ENCODE results near the gene PAX6. TPM values are rescaled to one million over a fixed set of nuclear protein-coding genes. Genes with fewer than 3 reads are reported as not detected.

Gene PAX6
- polyA plus RNA-seq, 1 donor (not counting 4 experiments of a cell fraction or from before 2014, with no cell fraction given), result 0.12 TPM

- dilution Hi-C loops (cut with MboI; ENCODE audit: extremely low pct_ligation_motif_present, low sequenced_read_pairs), result no loop called here
- Histone ChIP-seq H4K20me1 (ENCODE audit: control insufficient read depth, extremely low read depth, insufficient read depth, low read length) (no peaks in the 10 kb centered on the region), H3K4me2 (ENCODE audit: control insufficient read depth, extremely low read depth, insufficient read depth, low read depth, low read length) (no peak overlapping the region), H3K27ac (ENCODE audit: control insufficient read depth, insufficient read depth, low read length) (no peak overlapping the region), H3K79me2 (ENCODE audit: control insufficient read depth, insufficient read depth, low read length) (no peaks in the 10 kb centered on the region), H3K9me1 (ENCODE audit: control insufficient read depth, extremely low read depth, insufficient read depth, low read length) (no peaks in the 10 kb centered on the region), H3K9me3 (ENCODE audit: control insufficient read depth, low read depth, low read length) (no peaks in the 10 kb centered on the region), H3K4me1 (ENCODE audit: control insufficient read depth, extremely low read depth, insufficient read depth, low read length) (no peaks in the 10 kb centered on the region), H3K36me3 (ENCODE audit: control insufficient read depth in 2 of 2, extremely low read depth in 1 of 2, insufficient read depth in 2 of 2, low read length in 2 of 2) (no peaks in the 10 kb centered on the region), H3K27me3 (ENCODE audit: control insufficient read depth, extremely low read depth, insufficient read depth, low read length) (peaks cover 9% of the 10 kb centered on the region), H3K9ac (ENCODE audit: control insufficient read depth, extremely low read depth, insufficient read depth, low read length) (no peak overlapping the region), H3K4me3 (ENCODE audit: control insufficient read depth in 2 of 3, extremely low read depth in 1 of 3, insufficient read depth in 2 of 3, low read depth in 1 of 3, low read length in 3 of 3) (no peak overlapping the region), H2AFZ (ENCODE audit: control insufficient read depth, low read length) (no peak overlapping the region)
- no peak for FAIRE-seq
- TF ChIP-seq CTCF (optimal IDR thresholded peaks at IDR 0.05 in 1 of 3, IDR thresholded peaks at IDR 0.05 in 1 of 3, conservative IDR thresholded peaks at IDR 0.05 in 1 of 3; ENCODE audit: extremely low read depth in 1 of 3, insufficient read depth in 2 of 3, low read length in 3 of 3), result no peak
- no peak for TF ChIP-seq EZH2 (IDR thresholded peaks at IDR 0.05; ENCODE audit: low read length)
- no peak for DNase-seq (ENCODE audit: low read depth, low spot score)
Measured at GRCh38 chr11:31845331-31845730, 34.2 kb upstream of the PAX6 start.

GRCh38 chr11:31844351-31844750, 33.2 kb upstream of the PAX6 start:
- FAIRE-seq (no peak), DNase-seq (ENCODE audit: low read depth, low spot score) (no peak)
- no peak overlapping the region for H2AFZ ChIP-seq (ENCODE audit: control insufficient read depth, low read length)
- H3K9me1 ChIP-seq (ENCODE audit: control insufficient read depth, extremely low read depth, insufficient read depth, low read length), result no peaks in the 10 kb centered on the region
- H3K9ac ChIP-seq (ENCODE audit: control insufficient read depth, extremely low read depth, insufficient read depth, low read length), result no peak overlapping the region
- no peak overlapping the region for H3K27ac ChIP-seq (ENCODE audit: control insufficient read depth, insufficient read depth, low read length)
- no peak overlapping the region for H3K4me3 ChIP-seq (ENCODE audit: control insufficient read depth in 2 of 3, extremely low read depth in 1 of 3, insufficient read depth in 2 of 3, low read depth in 1 of 3, low read length in 3 of 3)
- no peaks in the 10 kb centered on the region for H3K79me2 ChIP-seq (ENCODE audit: control insufficient read depth, insufficient read depth, low read length)
- H4K20me1 ChIP-seq (ENCODE audit: control insufficient read depth, extremely low read depth, insufficient read depth, low read length), result no peaks in the 10 kb centered on the region
- dilution Hi-C loops (cut with MboI; ENCODE audit: extremely low pct_ligation_motif_present, low sequenced_read_pairs), result no loop called here
- H3K9me3 ChIP-seq (ENCODE audit: control insufficient read depth, low read depth, low read length), result no peaks in the 10 kb centered on the region
- H3K4me2 ChIP-seq (ENCODE audit: control insufficient read depth, extremely low read depth, insufficient read depth, low read depth, low read length), result no peak overlapping the region
- TF ChIP-seq CTCF (optimal IDR thresholded peaks at IDR 0.05 in 1 of 3, IDR thresholded peaks at IDR 0.05 in 1 of 3, conservative IDR thresholded peaks at IDR 0.05 in 1 of 3; ENCODE audit: extremely low read depth in 1 of 3, insufficient read depth in 2 of 3, low read length in 3 of 3) (no peak), EZH2 (IDR thresholded peaks at IDR 0.05; ENCODE audit: low read length) (no peak)
- H3K36me3 ChIP-seq (ENCODE audit: control insufficient read depth in 2 of 2, extremely low read depth in 1 of 2, insufficient read depth in 2 of 2, low read length in 2 of 2), result no peaks in the 10 kb centered on the region
- peaks cover 13% of the 10 kb centered on the region for H3K27me3 ChIP-seq (ENCODE audit: control insufficient read depth, extremely low read depth, insufficient read depth, low read length)
- H3K4me1 ChIP-seq (ENCODE audit: control insufficient read depth, extremely low read depth, insufficient read depth, low read length), result no peaks in the 10 kb centered on the region

Measured in keratinocyte (primary cell).